Endothelial cell of umbilical vein (primary cell): Measurements from ENCODE around the gene VCL. TPM values are rescaled to one million over a fixed set of nuclear protein-coding genes. Genes with fewer than 3 reads are reported as not detected.

Source experiments
- BruUV-seq: library from RNA; stranded (reverse); fragments of 400-500 nt; replicated peaks from 2 replicates; lab custom pipeline; 2021; lab: Mats Ljungman, UMichigan
- CTCF ChIA-PET: fragments of 300-600, 350-600 bp; sonication (Branson Sonifier 250); formaldehyde crosslinking; loops from one replicate; lab custom pipeline; 2021; ENCODE audit warnings: antibody characterized with exemption, inconsistent platforms; lab: Charles Lee
- POLR2A ChIA-PET: fragments of 300-600, 350-600 bp; sonication (Branson Sonifier 250); formaldehyde crosslinking; loops from one replicate; lab custom pipeline; 2021; ENCODE audit warnings: antibody characterized with exemption, inconsistent platforms; lab: Charles Lee
- DNase-seq: peaks from one replicate; pipeline ENCODE4 v3.0.0-alpha.2; 2011; ENCODE audit warnings: low read depth, low spot score
- FAIRE-seq: peaks from 2 replicates; lab custom pipeline; 2011; peaks lifted over from hg19 to GRCh38; lab: Jason Lieb, UNC
- H2AFZ ChIP-seq: 2 replicates; pipeline ENCODE4 v1.6.0; 2012; ENCODE audit warnings: low read depth, low read length, control low read depth, inconsistent platforms
- H3K27ac ChIP-seq: 2 replicates; pipeline ENCODE4 v1.5.1; 2011; ENCODE audit warnings: low read depth, mild to moderate bottlenecking, control low read depth, low read length, moderate library complexity; ENCODE audit not compliant: insufficient read depth
- H3K27me3 ChIP-seq, 2 experiments: 2 replicates each; pipeline versions ENCODE4 v1.6.0 to v1.6.1; 2011; ENCODE audit warnings: low read length in 2 of 2, mixed read lengths in 1 of 2; ENCODE audit not compliant: control insufficient read depth in 2 of 2, insufficient read depth in 2 of 2
- H3K36me3 ChIP-seq, 2 experiments: 2 replicates in 1 of 2; 3 replicates in 1 of 2; pipeline ENCODE4 v1.5.1; 2011; ENCODE audit warnings: low read length in 2 of 2, mild to moderate bottlenecking in 1 of 2, moderate library complexity in 1 of 2; ENCODE audit not compliant: control insufficient read depth in 2 of 2, insufficient read depth in 2 of 2; ENCODE audit errors: extremely low read depth in 1 of 2
- H3K4me1 ChIP-seq: 3 replicates; pipeline ENCODE4 v1.5.1; 2011; ENCODE audit warnings: mild to moderate bottlenecking, low read length; ENCODE audit not compliant: control insufficient read depth, insufficient read depth; ENCODE audit errors: extremely low read depth
- H3K4me2 ChIP-seq: 2 replicates; pipeline ENCODE4 v1.6.1; 2011; ENCODE audit warnings: low read length, control low read depth, mixed read lengths; ENCODE audit not compliant: insufficient read depth
- H3K4me3 ChIP-seq, 3 experiments: fragments of 200-600 bp in 1 of 3; sonication (generic), shearing (Covaris generic) in 1 of 3; replicated peaks in 1 of 3; 2 replicates each; pipeline ENCODE4 v1.5.1; 2011 to 2016; ENCODE audit warnings: control low read depth in 3 of 3, low read length in 3 of 3, mild to moderate bottlenecking in 2 of 3, inconsistent platforms in 1 of 3, low read depth in 1 of 3, moderate library complexity in 1 of 3; ENCODE audit not compliant: insufficient read depth in 1 of 3
- H3K79me2 ChIP-seq: 2 replicates; pipeline ENCODE4 v1.6.0; 2012; ENCODE audit warnings: low read length, inconsistent platforms; ENCODE audit not compliant: control insufficient read depth, insufficient read depth
- H3K9ac ChIP-seq: replicated peaks from 2 replicates; pipeline ENCODE3; 2011; ENCODE audit warnings: low read length, control low read depth; ENCODE audit not compliant: insufficient read depth; ENCODE audit errors: extremely low read depth
- H3K9me1 ChIP-seq: replicated peaks from 3 replicates; pipeline ENCODE4 v1.6.0; 2011; ENCODE audit warnings: mild to moderate bottlenecking, low read length; ENCODE audit not compliant: control insufficient read depth, insufficient read depth; ENCODE audit errors: extremely low read depth
- H3K9me3 ChIP-seq: replicated peaks from 2 replicates; pipeline ENCODE4 v1.5.1; 2012; ENCODE audit warnings: low read length, inconsistent platforms; ENCODE audit not compliant: control insufficient read depth, insufficient read depth
- H4K20me1 ChIP-seq: replicated peaks from 2 replicates; pipeline ENCODE3; 2011; ENCODE audit warnings: mild to moderate bottlenecking, low read length; ENCODE audit not compliant: control insufficient read depth, insufficient read depth; ENCODE audit errors: extremely low read depth
- EZH2 ChIP-seq: IDR thresholded peaks from 2 replicates; pipeline ENCODE4 v1.6.1; 2012; ENCODE audit warnings: borderline replicate concordance, low read depth, mild to moderate bottlenecking, moderate library complexity, low read length, inconsistent platforms; ENCODE audit not compliant: severe bottlenecking
- FOS ChIP-seq: IDR thresholded peaks from 2 replicates; pipeline ENCODE4 v1.6.1; 2011; ENCODE audit warnings: mild to moderate bottlenecking, low read length, moderate library complexity, borderline replicate concordance; ENCODE audit not compliant: insufficient read depth
- GATA2 ChIP-seq: IDR thresholded peaks from 2 replicates; pipeline ENCODE4 v1.7.0; 2011; ENCODE audit warnings: low read depth, mild to moderate bottlenecking, moderate library complexity, mixed read lengths, low read length; ENCODE audit not compliant: insufficient read length, insufficient read depth
- JUN ChIP-seq: IDR thresholded peaks from 2 replicates; pipeline ENCODE4 v1.6.1; 2011; ENCODE audit warnings: borderline replicate concordance, low read depth; ENCODE audit not compliant: insufficient read length, insufficient read depth
- MAX ChIP-seq: IDR thresholded peaks from 2 replicates; pipeline ENCODE4 v1.6.1; 2011; ENCODE audit not compliant: insufficient read depth, insufficient read length
- MYC ChIP-seq: IDR thresholded peaks from one replicate; pipeline ENCODE4 v1.6.1; 2011; ENCODE audit warnings: mild to moderate bottlenecking, low read depth, low read length
- POLR2A ChIP-seq: IDR thresholded peaks from 2 replicates; pipeline ENCODE4 v1.6.1; 2012; ENCODE audit warnings: low read depth, mild to moderate bottlenecking, control low read depth, low read length
- POLR2AphosphoS5 ChIP-seq: IDR thresholded peaks from 2 replicates; pipeline ENCODE4 v1.6.1; 2012; ENCODE audit warnings: low read depth, mild to moderate bottlenecking, control low read depth, low read length, moderate library complexity; ENCODE audit not compliant: insufficient read depth
- dilution Hi-C: fragments of 300-500 bp; cut with MboI; formaldehyde crosslinking; loops from one replicate; pipeline ENCODE4 v1.15.0; 2019; ENCODE audit warnings: low sequenced_read_pairs; ENCODE audit not compliant: extremely low pct_ligation_motif_present
- intact Hi-C: fragments of 100-400 bp; cut with micrococcal nuclease; formaldehyde crosslinking; loops from one replicate; pipeline ENCODE4 v1.10.0; 2022
- polyA plus RNA-seq, 4 experiments: library from polyadenylated mRNA; depleted of rRNA in 3 of 4; stranded (reverse) in 3 of 4; unstranded in 1 of 4; fragments of >200 nt; gene quantifications; 2 replicates each; pipeline versions ENCODE4 v1.2.1 to v1.2.3, GENCODE V29; 2011 to 2012; ENCODE audit warnings: missing spikeins in 1 of 4
- total RNA-seq: library from RNA; stranded (reverse); gene quantifications from 2 replicates; pipeline ENCODE4 v1.2.3, GENCODE V29; 2021
- TF ChIP-seq, protein P1 (sequence below), 2 donors: IDR thresholded peaks; 1 replicate in 1 of 2; 2 replicates in 1 of 2; pipeline ENCODE4 v1.5.1; 2011; ENCODE audit warnings: low read length in 2 of 2, mild to moderate bottlenecking in 2 of 2, moderate library complexity in 2 of 2, control low read depth in 1 of 2, inconsistent platforms in 1 of 2, low read depth in 1 of 2; ENCODE audit not compliant: insufficient read depth in 1 of 2; ENCODE audit errors: extremely low read depth in 1 of 2

The VCL gene
- total and polyA plus RNA-seq, 2 donors (not counting 3 experiments of a cell fraction or from before 2014, with no cell fraction given) = 95.4 to 231 TPM

DNA sequence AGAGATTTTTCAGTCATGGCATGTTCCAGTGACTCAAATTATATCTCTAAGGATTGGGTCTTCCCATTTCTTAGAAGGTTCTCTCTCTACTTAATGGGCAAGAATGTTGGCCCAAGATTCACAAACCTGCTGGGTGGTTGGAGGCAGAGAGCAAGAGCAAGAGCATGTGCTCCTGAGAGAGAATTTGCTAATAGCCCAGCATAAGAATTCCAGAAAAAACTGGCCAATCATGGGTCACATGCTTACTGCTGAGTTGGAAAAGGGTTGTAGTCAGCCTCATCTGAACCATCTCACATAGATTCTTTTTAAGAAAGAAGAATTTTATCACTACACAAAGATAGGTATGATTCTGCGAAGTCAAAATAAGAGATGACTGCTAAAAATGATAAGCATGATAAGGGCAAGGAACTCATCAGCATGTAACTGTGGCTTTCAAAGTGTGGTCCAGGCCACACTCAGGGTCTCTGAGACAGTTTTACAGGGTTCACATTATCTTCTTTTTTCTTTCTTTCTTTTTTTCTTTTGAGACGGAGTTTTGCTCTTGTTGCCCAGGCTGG is 8.2 kb upstream of the VCL start:
- intact Hi-C loops (no loop called here), dilution Hi-C loops (no loop called here)
- no peaks in the 10 kb centered on the region for H3K9me1 ChIP-seq
- H3K4me2 ChIP-seq = no peak overlapping the region
- H3K79me2 ChIP-seq = no peaks in the 10 kb centered on the region
- TF ChIP-seq EZH2 = no peak
- no peak for TF ChIP-seq JUN
- no peak for TF ChIP-seq MAX
- TF ChIP-seq GATA2 = no peak
- no peak for TF ChIP-seq FOS
- TF ChIP-seq POLR2AphosphoS5 = no peak
- TF ChIP-seq, protein P1, sequence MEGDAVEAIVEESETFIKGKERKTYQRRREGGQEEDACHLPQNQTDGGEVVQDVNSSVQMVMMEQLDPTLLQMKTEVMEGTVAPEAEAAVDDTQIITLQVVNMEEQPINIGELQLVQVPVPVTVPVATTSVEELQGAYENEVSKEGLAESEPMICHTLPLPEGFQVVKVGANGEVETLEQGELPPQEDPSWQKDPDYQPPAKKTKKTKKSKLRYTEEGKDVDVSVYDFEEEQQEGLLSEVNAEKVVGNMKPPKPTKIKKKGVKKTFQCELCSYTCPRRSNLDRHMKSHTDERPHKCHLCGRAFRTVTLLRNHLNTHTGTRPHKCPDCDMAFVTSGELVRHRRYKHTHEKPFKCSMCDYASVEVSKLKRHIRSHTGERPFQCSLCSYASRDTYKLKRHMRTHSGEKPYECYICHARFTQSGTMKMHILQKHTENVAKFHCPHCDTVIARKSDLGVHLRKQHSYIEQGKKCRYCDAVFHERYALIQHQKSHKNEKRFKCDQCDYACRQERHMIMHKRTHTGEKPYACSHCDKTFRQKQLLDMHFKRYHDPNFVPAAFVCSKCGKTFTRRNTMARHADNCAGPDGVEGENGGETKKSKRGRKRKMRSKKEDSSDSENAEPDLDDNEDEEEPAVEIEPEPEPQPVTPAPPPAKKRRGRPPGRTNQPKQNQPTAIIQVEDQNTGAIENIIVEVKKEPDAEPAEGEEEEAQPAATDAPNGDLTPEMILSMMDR (IDR thresholded peaks at IDR 0.05; ENCODE audit: extremely low read depth in 1 of 2, insufficient read depth in 1 of 2, low read depth in 1 of 2, low read length in 2 of 2) = no peak
- no peak for TF ChIP-seq POLR2A
- no peak for TF ChIP-seq MYC
- no peaks in the 10 kb centered on the region for H3K36me3 ChIP-seq
- H3K27me3 ChIP-seq = no peaks in the 10 kb centered on the region
- no peak for DNase-seq
- BruUV-seq = no TSS peak
- H3K4me1 ChIP-seq = peaks cover 10% of the 10 kb centered on the region
- no peak overlapping the region for H3K9ac ChIP-seq
- FAIRE-seq = no peak
- no peaks in the 10 kb centered on the region for H4K20me1 ChIP-seq
- ChIA-PET CTCF (interaction anchor here (1.0 kb wide), 1 partner anchor 33 kb away, joined by 3 read pairs; no protein-coding TSS in a partner anchor), POLR2A (no interaction called here)
- H3K4me3 ChIP-seq = no peak overlapping the region
- no peak overlapping the region for H3K27ac ChIP-seq
- H2AFZ ChIP-seq = no peak overlapping the region
- H3K9me3 ChIP-seq = no peaks in the 10 kb centered on the region
